Mesendoderm (in vitro differentiated cells): ENCODE measurements around the gene SRRM4.

Source experiments
- DNase-seq: peaks from one replicate; pipeline ENCODE4 v3.0.0; 2013
- H2AK5ac ChIP-seq: 2 replicates; pipeline ENCODE4 v1.6.1; 2013; ENCODE audit warnings: low read length, inconsistent platforms
- H2BK120ac ChIP-seq: 2 replicates; pipeline ENCODE4 v1.6.1; 2013; ENCODE audit warnings: low read depth, mild to moderate bottlenecking, low read length, moderate library complexity, mixed read lengths
- H2BK15ac ChIP-seq: replicated peaks from 2 replicates; pipeline ENCODE4 v1.6.1; 2013; ENCODE audit warnings: low read depth, mild to moderate bottlenecking, moderate library complexity
- H2BK5ac ChIP-seq: 2 replicates; pipeline ENCODE4 v1.6.1; 2013; ENCODE audit warnings: low read length, inconsistent platforms
- H3K18ac ChIP-seq: 2 replicates; pipeline ENCODE4 v1.6.1; 2013; ENCODE audit warnings: mild to moderate bottlenecking, low read length, mixed read lengths
- H3K23ac ChIP-seq: one replicate; pipeline ENCODE4 v1.6.1; 2013; ENCODE audit warnings: low read length
- H3K27ac ChIP-seq: 2 replicates; pipeline ENCODE4 v1.5.1; 2013; ENCODE audit warnings: low read depth, mild to moderate bottlenecking, inconsistent platforms, low read length, moderate library complexity
- H3K27me3 ChIP-seq: 2 replicates; pipeline ENCODE4 v1.6.1; 2013; ENCODE audit warnings: low read length, control low read depth, mild to moderate bottlenecking, inconsistent platforms; ENCODE audit not compliant: insufficient read depth, poor library complexity
- H3K36me3 ChIP-seq: 2 replicates; pipeline ENCODE4 v1.6.1; 2013; ENCODE audit warnings: low read length, inconsistent platforms; ENCODE audit not compliant: control insufficient read depth, insufficient read depth
- H3K4ac ChIP-seq: one replicate; pipeline ENCODE4 v1.6.1; 2013; ENCODE audit warnings: low read depth, mild to moderate bottlenecking, low read length, moderate library complexity
- H3K4me1 ChIP-seq: 2 replicates; pipeline ENCODE4 v1.6.1; 2013; ENCODE audit warnings: low read depth, low read length, inconsistent platforms; ENCODE audit not compliant: control insufficient read depth
- H3K4me2 ChIP-seq: 2 replicates; pipeline ENCODE4 v1.6.1; 2013; ENCODE audit warnings: low read length
- H3K4me3 ChIP-seq: 2 replicates; pipeline ENCODE4 v1.5.1; 2013; ENCODE audit warnings: mild to moderate bottlenecking, low read length
- H3K56ac ChIP-seq: one replicate; pipeline ENCODE4 v1.6.1; 2013; ENCODE audit warnings: low read length
- H3K79me1 ChIP-seq: 2 replicates; pipeline ENCODE4 v1.6.1; 2013; ENCODE audit warnings: low read length, inconsistent platforms
- H3K79me2 ChIP-seq: 2 replicates; pipeline ENCODE4 v1.6.1; 2013; ENCODE audit warnings: mild to moderate bottlenecking, low read length; ENCODE audit not compliant: control insufficient read depth, insufficient read depth
- H3K9ac ChIP-seq: 2 replicates; pipeline ENCODE4 v1.6.1; 2013; ENCODE audit warnings: low read length, inconsistent platforms
- H4K5ac ChIP-seq: one replicate; pipeline ENCODE4 v1.6.1; 2013; ENCODE audit warnings: low read length
- H4K8ac ChIP-seq: one replicate; pipeline ENCODE4 v1.6.1; 2013; ENCODE audit warnings: low read depth, mild to moderate bottlenecking, control low read depth, low read length, moderate library complexity
- WGBS: extraction: QIAGEN DNeasy Blood & Tissue Kit; methylation state at CpG from one replicate; pipeline ENCODE4 v1.1.7; 2013; ENCODE audit warnings: low lambda C conversion rate, missing lambda C conversion rate; ENCODE audit not compliant: insufficient coverage; ENCODE audit errors: extremely low coverage; 5-methylcytosine and 5-hydroxymethylcytosine counted together

SRRM4 gene

GRCh38 chr12:119130523-119130922 lies 149.2 kb downstream of the SRRM4 start:
- WGBS: no CpG with 5 or more reads among the region's 10 CpGs

GRCh38 chr12:119134284-119135072 lies 153.1 kb downstream of the SRRM4 start:
- Histone ChIP-seq H3K4me3 (no peak overlapping the region), H2AK5ac (no peak overlapping the region), H3K4ac (no peak overlapping the region), H2BK15ac (no peak overlapping the region), H4K5ac (no peak overlapping the region), H3K79me2 (no peaks in the 10 kb centered on the region), H3K36me3 (no peaks in the 10 kb centered on the region), H3K56ac (no peak overlapping the region), H3K4me2 (no peak overlapping the region), H3K27ac (no peak overlapping the region), H3K4me1 (no peaks in the 10 kb centered on the region), H3K23ac (no peak overlapping the region), H4K8ac (no peak overlapping the region), H2BK5ac (no peak overlapping the region), H3K27me3 (no peaks in the 10 kb centered on the region), H3K79me1 (no peaks in the 10 kb centered on the region), H2BK120ac (no peak overlapping the region), H3K9ac (no peak overlapping the region), H3K18ac (no peak overlapping the region)
- WGBS: no CpG with 5 or more reads among the region's 3 CpGs
- no peak for DNase-seq

More at GRCh38 chr12:119130523-119130922, 149.2 kb downstream of the SRRM4 start:
- DNase-seq: no peak
- Histone ChIP-seq H3K27ac (no peak overlapping the region), H3K9ac (no peak overlapping the region), H3K4ac (no peak overlapping the region), H2BK15ac (no peak overlapping the region), H3K79me1 (no peaks in the 10 kb centered on the region), H4K8ac (no peak overlapping the region), H2BK5ac (no peak overlapping the region), H3K36me3 (no peaks in the 10 kb centered on the region), H3K4me3 (no peak overlapping the region), H3K56ac (no peak overlapping the region), H3K4me1 (no peaks in the 10 kb centered on the region), H3K23ac (no peak overlapping the region), H4K5ac (no peak overlapping the region), H2AK5ac (no peak overlapping the region), H3K4me2 (no peak overlapping the region), H2BK120ac (no peak overlapping the region), H3K18ac (no peak overlapping the region), H3K79me2 (no peaks in the 10 kb centered on the region), H3K27me3 (no peaks in the 10 kb centered on the region)

GRCh38 chr12:119136811-119137410 lies 155.6 kb downstream of the SRRM4 start:
- Histone ChIP-seq H2BK15ac (no peak overlapping the region), H3K4ac (no peak overlapping the region), H3K27me3 (no peaks in the 10 kb centered on the region), H4K8ac (no peak overlapping the region), H3K4me3 (no peak overlapping the region), H3K4me1 (no peaks in the 10 kb centered on the region), H3K9ac (no peak overlapping the region), H3K27ac (no peak overlapping the region), H3K23ac (no peak overlapping the region), H2AK5ac (no peak overlapping the region), H3K79me1 (no peaks in the 10 kb centered on the region), H3K56ac (no peak overlapping the region), H4K5ac (no peak overlapping the region), H3K79me2 (no peaks in the 10 kb centered on the region), H2BK5ac (no peak overlapping the region), H2BK120ac (no peak overlapping the region), H3K36me3 (no peaks in the 10 kb centered on the region), H3K4me2 (no peak overlapping the region), H3K18ac (no peak overlapping the region)
- no CpG with 5 or more reads among the region's 4 CpGs for WGBS
- DNase-seq: no peak

- DNase-seq: no peak
- H3K27me3 ChIP-seq: no peaks in the 10 kb centered on the region
- H3K27ac ChIP-seq: no peak overlapping the region
- no peak overlapping the region for H2BK15ac ChIP-seq
- H3K4me2 ChIP-seq: no peak overlapping the region
- no CpG with 5 or more reads among the region's 2 CpGs for WGBS
- H4K5ac ChIP-seq: no peak overlapping the region
- H4K8ac ChIP-seq: no peak overlapping the region
- no peaks in the 10 kb centered on the region for H3K36me3 ChIP-seq
- H3K4ac ChIP-seq: no peak overlapping the region
- H2BK5ac ChIP-seq: no peak overlapping the region
- H2BK120ac ChIP-seq: no peak overlapping the region
- H3K79me1 ChIP-seq: no peaks in the 10 kb centered on the region
- H2AK5ac ChIP-seq: no peak overlapping the region
- no peak overlapping the region for H3K4me3 ChIP-seq
- no peak overlapping the region for H3K23ac ChIP-seq
- H3K56ac ChIP-seq: no peak overlapping the region
- no peaks in the 10 kb centered on the region for H3K4me1 ChIP-seq
- H3K9ac ChIP-seq: no peak overlapping the region
- no peaks in the 10 kb centered on the region for H3K79me2 ChIP-seq
- H3K18ac ChIP-seq: no peak overlapping the region
Observed at GRCh38 chr12:119139448-119139847, 158.1 kb downstream of the SRRM4 start.

- peak overlapping the region; percentile 73 for H3K56ac ChIP-seq
- no peaks in the 10 kb centered on the region for H3K79me2 ChIP-seq
- peaks cover 3% of the 10 kb centered on the region for H3K4me1 ChIP-seq
- no peak overlapping the region for H2BK15ac ChIP-seq
- H3K27me3 ChIP-seq: no peaks in the 10 kb centered on the region
- peak overlapping the region; percentile 35 for H3K9ac ChIP-seq
- H3K79me1 ChIP-seq: no peaks in the 10 kb centered on the region
- H3K36me3 ChIP-seq: no peaks in the 10 kb centered on the region
- no CpG with 5 or more reads among the region's 13 CpGs for WGBS
- no peak overlapping the region for H3K4ac ChIP-seq
- H4K5ac ChIP-seq: no peak overlapping the region
- no peak overlapping the region for H4K8ac ChIP-seq
- H3K18ac ChIP-seq: no peak overlapping the region
- no peak overlapping the region for H2BK5ac ChIP-seq
- DNase-seq: peak; percentile 39
- H3K23ac ChIP-seq: no peak overlapping the region
- no peak overlapping the region for H3K27ac ChIP-seq
- no peak overlapping the region for H2AK5ac ChIP-seq
- no peak overlapping the region for H3K4me3 ChIP-seq
- peak overlapping the region; percentile 26 for H3K4me2 ChIP-seq
- H2BK120ac ChIP-seq: no peak overlapping the region
Observed at GRCh38 chr12:119145367-119145766, 164.0 kb downstream of the SRRM4 start.
